Metanephros (tissue), 1 donor: Measurements from ENCODE around the gene PSME2. TPM values are rescaled to one million over a fixed set of nuclear protein-coding genes. Genes with fewer than 3 reads are reported as not detected.

Experiments used
- total RNA-seq: library from RNA; depleted of rRNA; stranded (reverse); fragments of >200 nt; gene quantifications from one replicate; pipeline ENCODE4 v1.2.3, GENCODE V29; 2014

The PSME2 gene, protein sequence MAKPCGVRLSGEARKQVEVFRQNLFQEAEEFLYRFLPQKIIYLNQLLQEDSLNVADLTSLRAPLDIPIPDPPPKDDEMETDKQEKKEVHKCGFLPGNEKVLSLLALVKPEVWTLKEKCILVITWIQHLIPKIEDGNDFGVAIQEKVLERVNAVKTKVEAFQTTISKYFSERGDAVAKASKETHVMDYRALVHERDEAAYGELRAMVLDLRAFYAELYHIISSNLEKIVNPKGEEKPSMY
- 85.5 TPM for total RNA-seq

GRCh38 chr14:24146453-24146977 is at the start of gene PSME2:
Gene PSME2, minus strand, starts transcription at chr14:24146610. Its CDS starts 29 bp downstream, at chr14:24146581.

GRCh38 chr14:24195186-24196070 is 49.0 kb upstream of the PSME2 start, which contains the start of gene TM9SF1:
Gene TM9SF1, minus strand, starts transcription at chr14:24195441. Its CDS starts 422 bp downstream, at chr14:24195019.

DNA sequence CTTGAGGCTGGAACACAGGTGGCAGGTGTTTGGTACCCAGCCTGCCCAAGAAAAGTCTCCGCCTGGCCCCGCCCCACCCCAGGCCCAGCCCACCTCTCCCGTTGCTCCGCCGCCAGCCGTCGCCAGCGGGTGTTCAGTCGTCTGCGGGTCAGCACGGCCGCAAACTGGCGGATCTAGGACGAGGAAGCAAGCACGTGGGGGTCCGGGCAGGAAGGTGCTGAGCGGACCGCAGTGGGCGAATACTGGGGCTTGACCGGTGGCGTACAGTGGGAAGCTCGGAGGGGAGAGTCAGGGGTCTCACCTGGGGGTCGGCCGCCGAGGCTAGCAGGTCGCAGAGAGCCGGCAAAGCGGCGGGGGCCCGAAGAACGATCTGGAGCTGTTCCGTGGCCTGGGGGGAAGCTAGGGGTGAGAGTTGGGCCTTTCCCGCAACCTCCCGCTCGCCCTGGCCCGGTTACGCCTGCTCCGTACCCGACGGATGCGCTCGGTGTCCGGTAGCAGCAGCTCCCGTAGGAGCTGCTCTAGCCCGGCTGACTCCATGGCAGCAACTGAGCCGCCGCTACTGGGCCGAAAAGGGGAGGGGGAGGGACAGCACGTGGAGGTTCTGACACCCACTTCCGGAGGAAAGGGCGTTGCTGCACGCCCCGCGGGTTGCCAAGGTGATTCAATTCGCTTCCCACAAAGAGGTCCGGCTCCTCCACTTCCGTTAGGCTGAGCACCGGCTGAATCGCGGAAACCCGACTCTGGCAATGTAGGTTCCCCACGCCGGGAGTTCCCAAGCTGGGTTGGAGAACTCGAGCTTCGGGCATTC is 42.0 kb upstream of the PSME2 start, which contains the start of gene IPO4:
TSS of gene IPO4 (minus strand) at position 566 of the 808 bp plus-strand sequence. CDS start at position 537, 29 bp downstream.

DNA sequence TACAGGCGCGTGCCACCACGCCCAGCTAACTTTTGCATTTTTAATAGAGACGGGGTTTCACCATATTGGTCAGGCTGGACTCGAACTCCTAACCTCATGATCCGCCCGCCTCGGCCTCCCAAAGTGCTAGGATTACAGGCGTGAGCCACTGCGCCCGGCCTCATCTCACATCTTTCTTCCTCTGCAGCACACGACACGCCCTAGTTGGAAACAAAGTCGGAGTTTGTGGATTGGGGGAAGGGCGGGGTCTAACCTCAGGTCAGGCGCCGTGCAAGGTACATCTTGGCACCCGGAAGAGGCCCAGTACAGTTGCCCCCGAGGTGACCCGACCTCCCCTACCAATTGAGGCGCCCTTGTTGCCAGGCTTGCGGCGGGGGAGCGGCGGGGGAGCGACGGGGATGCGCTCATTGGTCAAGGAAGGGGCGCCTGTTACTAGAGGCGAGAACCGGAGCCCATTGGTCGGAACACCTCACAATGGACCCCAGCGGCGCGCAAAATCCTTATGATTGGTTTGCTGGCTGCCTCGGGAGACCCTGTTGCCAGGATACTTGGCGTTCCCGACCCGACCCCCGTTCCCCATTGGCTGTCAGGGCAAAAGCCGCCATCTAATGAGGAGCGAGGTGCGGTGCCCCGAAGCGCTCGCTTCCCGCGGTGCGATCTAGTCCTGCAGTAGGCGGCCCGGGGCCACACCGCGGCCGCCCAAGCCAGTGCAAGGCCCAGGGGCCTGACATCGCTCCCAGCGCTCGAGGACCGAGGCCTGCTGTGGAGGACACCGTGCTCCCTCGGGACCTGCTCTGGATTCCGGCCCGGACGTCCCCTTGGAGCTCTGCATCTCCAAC is 25.2 kb upstream of the PSME2 start, which contains the start of gene REC8:
TSS of gene REC8 (plus strand) at position 659 of the 839 bp plus-strand sequence. CDS start 473 bp downstream, outside the sequence.

DNA sequence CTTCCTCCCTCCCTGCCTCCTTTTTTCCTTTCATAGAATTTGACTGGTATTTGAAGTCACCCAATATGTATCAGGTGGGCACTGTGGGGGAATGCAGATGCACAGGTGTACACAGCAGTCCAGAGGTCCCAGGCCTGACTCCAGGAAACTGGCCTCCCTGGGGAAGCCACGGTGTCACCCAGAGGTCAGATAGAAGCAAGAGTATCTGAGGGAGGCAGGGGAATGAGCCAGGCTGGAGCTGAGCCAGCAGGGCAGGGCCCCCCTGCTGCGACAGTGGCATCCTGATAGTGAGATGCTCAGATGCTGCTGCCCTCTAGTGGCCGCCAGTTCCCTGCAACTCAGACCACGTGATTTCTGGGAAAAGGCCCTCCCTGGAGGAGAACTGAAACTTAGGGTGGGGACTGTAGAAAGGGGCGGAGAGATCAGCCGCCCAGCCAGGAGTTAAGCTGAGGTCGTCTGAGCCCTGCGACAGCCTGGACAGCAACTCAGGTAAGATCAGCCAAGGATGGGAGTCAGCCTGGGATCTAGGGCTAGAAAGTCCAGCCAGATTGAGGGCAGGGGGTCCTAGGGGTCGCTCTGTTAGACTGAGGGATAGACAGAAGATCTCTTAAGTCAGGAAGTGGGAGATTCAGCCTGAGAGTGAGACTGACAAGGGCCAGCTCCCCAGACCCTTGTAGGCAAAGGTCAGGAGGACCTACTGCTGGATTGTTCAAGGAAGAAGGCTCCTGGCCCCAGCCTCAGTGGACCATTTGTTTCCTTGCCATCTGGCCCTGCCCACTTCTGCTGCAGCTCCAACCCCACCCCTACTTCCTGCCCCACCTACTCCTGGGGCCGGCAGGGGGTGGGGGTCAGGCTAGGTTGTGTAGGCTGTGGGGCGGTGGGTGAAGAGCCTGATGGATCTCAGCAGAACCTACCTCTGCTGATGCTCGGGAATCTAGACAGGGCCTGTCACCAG is 14.7 kb upstream of the PSME2 start, which contains the start of gene IRF9:
TSS of gene IRF9 (plus strand) at position 416 of the 955 bp plus-strand sequence. CDS start 880 bp downstream, outside the sequence.

DNA sequence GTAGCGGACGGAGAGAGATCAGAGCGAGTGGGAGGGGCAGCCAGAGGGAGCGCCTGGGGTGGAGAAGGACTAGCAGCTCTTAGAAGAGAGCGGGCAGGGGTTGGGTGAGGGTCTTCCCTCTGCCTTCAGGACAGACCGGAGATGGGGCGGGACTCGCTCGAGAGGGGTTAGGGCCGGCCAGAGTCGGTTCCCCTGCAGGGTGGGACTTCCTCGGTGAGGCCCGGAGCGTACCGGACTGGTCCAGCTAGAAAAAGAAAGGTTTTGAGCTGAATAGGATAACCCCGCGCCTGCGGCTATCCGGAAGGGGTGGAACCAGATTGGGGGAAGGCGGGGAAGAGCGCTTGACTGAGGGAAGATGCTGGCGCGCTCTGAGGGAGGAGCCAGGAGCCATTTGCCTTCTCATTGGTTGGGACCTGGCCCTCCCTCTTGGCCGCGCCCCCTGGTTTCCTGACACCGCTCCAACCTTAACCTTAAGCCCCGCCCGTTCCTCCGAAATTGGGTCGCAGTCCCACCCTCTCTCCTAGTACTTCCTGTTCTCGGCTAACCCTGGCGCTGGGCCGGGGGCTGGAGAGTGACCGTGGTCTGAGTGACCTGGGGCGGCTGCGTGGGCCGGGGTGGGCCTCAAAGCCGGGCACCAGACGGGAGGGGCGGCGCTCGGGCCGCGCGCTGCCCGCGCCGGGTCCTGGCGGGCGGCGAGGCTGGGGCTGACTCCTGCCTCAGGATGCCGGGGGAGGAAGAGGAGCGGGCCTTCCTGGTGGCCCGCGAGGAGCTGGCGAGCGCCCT is 759 bp upstream of the PSME2 start, which contains the start of gene RNF31:
TSS of gene RNF31 (plus strand) at position 521 of the 783 bp plus-strand sequence. CDS start at position 722, 201 bp downstream.

GRCh38 chr14:24141097-24141880 is 5.1 kb downstream of the PSME2 start, which contains the start of gene EMC9:
Gene EMC9, minus strand, starts transcription at chr14:24141591. Its CDS starts 287 bp downstream, at chr14:24141304.

DNA sequence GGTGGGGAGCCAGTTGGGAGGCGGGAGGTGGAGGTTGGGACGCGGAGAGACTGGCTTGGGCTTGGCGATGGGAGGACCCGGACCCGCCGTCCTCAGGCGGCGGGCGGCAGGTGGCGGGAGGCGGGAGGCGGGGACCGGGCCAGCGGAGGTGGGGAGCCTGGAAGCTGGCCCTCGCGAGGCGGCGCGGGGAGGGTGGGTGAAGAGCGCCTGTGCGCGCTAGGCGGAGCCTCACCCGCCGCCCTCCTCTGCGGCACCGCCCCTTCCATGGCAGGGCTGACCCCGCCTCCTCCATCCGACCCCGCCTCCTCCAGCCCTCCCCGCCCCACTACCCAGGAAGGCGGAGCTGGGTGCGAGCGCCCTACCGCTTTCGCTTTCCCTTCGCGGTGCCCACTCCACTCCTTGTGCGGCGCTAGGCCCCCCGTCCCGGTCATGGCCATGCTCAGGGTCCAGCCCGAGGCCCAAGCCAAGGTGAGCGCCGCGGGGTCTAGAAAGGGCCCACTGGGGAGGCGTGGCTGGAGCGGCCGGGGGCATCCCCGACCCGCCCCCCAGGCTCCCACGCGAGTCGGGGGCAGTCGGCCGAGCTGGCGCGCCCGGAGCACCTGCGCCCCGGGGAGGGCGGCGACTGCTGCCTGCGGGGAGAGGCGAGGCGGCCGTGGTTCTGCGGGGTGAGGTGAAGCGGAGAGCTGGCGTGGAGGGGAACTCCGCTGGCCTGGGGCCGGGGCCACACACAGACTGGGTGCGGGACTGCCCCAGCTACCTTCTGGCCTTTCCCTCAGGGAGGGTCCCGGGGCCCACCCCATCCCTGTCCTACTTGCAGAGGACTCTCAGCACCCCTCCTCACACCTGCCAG is 10.4 kb downstream of the PSME2 start, which contains the start of gene PSME1:
TSS of gene PSME1 (plus strand) at position 361 of the 850 bp plus-strand sequence. CDS start at position 430, 69 bp downstream.

DNA sequence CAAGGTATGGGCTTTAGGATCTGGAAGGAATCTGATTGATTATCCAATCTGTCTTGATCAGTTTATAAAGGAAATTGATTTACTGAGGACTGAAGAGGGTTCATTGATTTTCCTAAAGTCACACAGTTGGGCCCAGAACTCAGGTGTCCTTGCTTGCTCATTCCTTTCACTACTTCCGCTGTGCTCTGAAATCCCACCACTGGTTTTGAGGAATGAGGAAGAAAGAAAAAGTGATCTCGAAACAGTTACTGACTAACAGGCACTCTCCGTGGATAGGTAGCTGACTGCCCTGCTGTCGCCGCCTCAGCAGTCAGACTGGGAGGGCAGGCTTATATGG is 16.1 kb downstream of the PSME2 start, which contains the start of gene FITM1:
TSS of gene FITM1 (plus strand) at position 280 of the 337 bp plus-strand sequence. CDS start 905 bp downstream, outside the sequence.

DNA sequence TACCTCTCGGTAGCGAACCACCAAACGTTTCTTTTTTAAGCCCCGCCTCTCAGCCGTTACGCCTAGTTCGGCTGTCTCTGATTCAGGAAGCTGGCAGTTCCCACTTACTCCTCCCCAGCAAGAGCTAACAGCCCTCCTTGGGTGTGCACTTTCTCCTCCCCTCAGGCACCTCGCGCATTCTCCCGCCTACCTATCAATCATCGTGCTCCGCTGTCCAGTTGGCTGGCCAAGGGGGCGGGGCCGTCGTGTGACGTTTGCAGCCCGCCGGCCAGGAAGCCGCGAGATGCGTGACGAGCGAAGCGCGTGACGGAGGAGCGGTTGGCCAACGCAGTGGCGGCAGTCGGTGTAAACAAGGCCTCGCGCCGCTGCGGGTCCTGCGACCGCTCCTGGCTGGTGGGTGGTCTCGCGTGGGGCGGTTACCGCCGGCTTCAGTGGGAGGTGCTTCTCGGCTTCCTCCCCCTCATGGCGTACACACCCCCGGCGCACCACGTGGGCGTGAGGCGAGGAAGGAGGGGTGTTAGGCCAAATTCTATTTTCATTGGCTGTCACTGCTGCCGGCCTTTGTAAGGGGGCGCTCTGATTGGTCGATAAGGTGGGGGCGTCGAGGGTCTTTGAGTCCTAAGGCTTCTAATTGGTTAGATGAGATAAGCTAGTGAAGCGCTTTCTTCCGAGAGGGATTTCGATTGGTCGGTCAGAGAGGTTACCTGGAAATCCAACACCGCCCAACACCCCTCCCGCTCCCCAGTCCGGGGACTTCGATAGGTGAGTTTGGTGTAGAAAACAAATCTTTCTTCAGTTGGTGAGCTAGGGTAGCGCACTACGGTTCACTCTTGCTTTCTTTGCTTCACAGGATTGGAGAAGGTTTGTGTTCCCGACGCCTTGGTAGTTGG is 31.6 kb downstream of the PSME2 start, which contains the start of the genes DCAF11 and NRL:
TSS of gene DCAF11 (plus strand) at position 246 of the 890 bp plus-strand sequence. CDS start 818 bp downstream, outside the sequence.
TSS of gene NRL (minus strand) at position 418 of the 890 bp plus-strand sequence. CDS start 32,101 bp downstream, outside the sequence.

DNA sequence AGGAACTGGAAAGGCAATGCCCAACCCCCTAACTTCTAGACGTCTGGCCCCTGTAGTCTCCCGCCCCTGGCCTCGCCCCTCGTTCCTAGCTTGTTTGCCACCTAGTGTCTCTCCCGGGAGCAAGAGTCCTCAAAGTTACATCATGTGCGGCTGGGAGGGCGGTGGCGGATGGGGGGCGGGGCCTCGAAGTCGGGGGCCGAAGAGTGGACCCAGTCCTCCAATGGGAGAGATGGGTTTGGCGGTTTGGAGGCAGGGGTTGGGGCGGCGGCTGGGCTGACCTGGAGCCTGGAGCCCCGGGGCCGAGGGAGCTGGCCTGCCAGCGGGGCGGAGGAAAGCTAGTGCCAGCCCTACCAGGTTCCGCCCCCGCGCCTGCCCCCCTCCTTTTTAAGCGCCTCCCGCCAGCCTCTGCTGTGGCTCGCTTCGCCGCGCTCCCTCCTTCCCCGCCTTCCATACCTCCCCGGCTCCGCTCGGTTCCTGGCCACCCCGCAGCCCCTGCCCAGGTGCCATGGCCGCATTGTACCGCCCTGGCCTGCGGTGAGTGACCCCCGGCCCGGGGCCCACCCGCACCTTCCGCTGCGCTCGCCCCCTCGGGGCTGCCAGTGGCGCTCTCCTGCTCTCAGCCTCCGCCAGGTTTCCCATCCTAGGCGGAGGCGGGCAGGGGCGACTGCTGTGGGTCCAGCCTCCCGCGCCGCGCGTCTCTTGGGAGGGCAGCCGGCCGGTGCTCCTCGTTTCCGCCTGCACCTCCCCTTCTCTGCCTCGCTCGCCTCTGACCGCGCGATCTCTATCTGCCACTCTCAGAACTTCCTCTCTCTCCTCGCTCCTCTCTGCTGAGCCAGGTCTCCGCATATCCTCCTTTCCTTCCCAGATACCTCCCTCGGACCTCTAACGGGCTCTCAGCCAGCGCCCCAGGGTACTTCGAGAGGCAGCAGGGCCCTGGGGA is 52.2 kb downstream of the PSME2 start, which contains the start of gene PCK2:
TSS of gene PCK2 (plus strand) at position 411 of the 940 bp plus-strand sequence. CDS start at position 506, 95 bp downstream.

